GM12875 (cell line): ENCODE measurements around the gene BTBD9.

Source experiments
- H3K4me3 ChIP-seq: one replicate; pipeline ENCODE4 v1.5.1; 2011; ENCODE audit warnings: low read depth, low read length, control low read depth
- CTCF ChIP-seq: IDR thresholded peaks from 2 replicates; pipeline ENCODE4 v1.5.1; 2011; ENCODE audit warnings: low read depth, mild to moderate bottlenecking, control low read depth, inconsistent platforms, low read length, moderate library complexity, borderline replicate concordance; ENCODE audit not compliant: insufficient read depth

Gene BTBD9

GRCh38 chr6:38212579-38212978 lies 427.1 kb downstream of the BTBD9 start:
- TF ChIP-seq CTCF = no peak
- no peak overlapping the region for H3K4me3 ChIP-seq

GRCh38 chr6:38212116-38212515 lies 427.6 kb downstream of the BTBD9 start:
- no peak for TF ChIP-seq CTCF

GRCh38 chr6:38209371-38210260 lies 430.1 kb downstream of the BTBD9 start:
- H3K4me3 ChIP-seq = no peak overlapping the region
- no peak for TF ChIP-seq CTCF

More at GRCh38 chr6:38212116-38212515, 427.6 kb downstream of the BTBD9 start:
- H3K4me3 ChIP-seq = no peak overlapping the region

GRCh38 chr6:38208028-38208427 lies 431.7 kb downstream of the BTBD9 start:
- TF ChIP-seq CTCF = no peak
- H3K4me3 ChIP-seq = no peak overlapping the region

- no peak overlapping the region for H3K4me3 ChIP-seq
- no peak for TF ChIP-seq CTCF
Measured at GRCh38 chr6:38207375-38207774, 432.4 kb downstream of the BTBD9 start.

GRCh38 chr6:38198219-38198618 lies 441.5 kb downstream of the BTBD9 start:
- TF ChIP-seq CTCF = no peak
- H3K4me3 ChIP-seq = no peak overlapping the region

GRCh38 chr6:38195113-38195635 lies 444.6 kb downstream of the BTBD9 start:
- no peak overlapping the region for H3K4me3 ChIP-seq
- TF ChIP-seq CTCF = no peak
